ENCODE measurements around the gene PLEKHG5.

GRCh38 chr1:6418668-6419396, 72.6 kb downstream of the PLEKHG5 start:
- TF ChIP-seq CTCF (conservative IDR thresholded peaks at IDR 0.05) (no peak), ZFX (IDR thresholded peaks at IDR 0.05) (no peak)
